ENCODE data around the gene NRN1.
A peak's percentile ranks its signal among the peaks of the same experiment; 100 is the strongest.

NRN1 gene, protein sequence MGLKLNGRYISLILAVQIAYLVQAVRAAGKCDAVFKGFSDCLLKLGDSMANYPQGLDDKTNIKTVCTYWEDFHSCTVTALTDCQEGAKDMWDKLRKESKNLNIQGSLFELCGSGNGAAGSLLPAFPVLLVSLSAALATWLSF

DNA sequence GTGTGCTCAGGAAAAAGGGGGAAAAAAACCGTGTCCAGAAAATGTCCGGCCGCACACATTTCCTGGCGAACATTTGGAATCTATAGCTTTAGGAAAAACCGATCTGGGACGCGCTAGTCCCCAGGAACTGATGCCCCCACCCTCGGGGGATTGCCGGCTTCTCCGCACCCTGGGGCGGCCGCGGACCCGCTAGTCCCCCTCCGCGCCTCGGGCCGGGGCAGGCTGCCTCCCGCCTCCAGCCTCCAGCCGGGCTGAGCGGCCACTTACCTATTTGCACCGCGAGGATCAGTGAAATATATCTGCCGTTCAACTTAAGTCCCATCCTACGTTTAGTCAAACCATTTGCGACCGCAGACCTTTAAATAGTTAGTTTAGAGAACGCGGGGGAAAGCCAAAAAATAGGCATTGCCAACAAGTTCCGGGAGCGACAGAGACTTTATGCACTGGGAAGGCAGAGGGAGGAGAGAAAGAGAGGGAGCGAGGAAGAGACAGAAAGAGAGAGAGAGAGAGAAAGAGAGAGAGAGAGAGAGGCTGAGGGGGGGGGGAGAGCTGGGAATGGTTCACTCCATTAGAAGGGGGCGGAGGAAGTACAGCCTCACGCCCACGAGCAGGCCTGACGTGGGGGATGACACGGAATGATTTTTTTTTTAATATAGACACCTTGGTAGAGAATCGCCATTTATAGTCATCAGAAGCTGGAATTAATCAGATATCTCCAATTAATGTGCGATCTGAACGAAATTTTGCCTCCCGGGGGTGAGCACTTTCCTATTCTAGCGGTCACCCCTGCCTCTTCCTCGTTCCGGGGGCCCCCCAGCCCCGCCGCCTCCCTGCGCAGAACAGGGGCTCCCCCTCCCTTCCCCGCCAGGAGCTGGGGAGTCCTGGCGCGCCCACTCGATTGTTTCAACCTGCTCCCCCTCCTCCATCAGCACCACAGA lies at the start of gene NRN1:
Gene NRN1 (minus strand): TSS at position 498 of the 938 bp plus-strand sequence. CDS start 176 bp downstream, at position 322.
- DNase-seq (ENCODE audit: low read depth) = no peak
- TF ChIP-seq, protein P1, sequence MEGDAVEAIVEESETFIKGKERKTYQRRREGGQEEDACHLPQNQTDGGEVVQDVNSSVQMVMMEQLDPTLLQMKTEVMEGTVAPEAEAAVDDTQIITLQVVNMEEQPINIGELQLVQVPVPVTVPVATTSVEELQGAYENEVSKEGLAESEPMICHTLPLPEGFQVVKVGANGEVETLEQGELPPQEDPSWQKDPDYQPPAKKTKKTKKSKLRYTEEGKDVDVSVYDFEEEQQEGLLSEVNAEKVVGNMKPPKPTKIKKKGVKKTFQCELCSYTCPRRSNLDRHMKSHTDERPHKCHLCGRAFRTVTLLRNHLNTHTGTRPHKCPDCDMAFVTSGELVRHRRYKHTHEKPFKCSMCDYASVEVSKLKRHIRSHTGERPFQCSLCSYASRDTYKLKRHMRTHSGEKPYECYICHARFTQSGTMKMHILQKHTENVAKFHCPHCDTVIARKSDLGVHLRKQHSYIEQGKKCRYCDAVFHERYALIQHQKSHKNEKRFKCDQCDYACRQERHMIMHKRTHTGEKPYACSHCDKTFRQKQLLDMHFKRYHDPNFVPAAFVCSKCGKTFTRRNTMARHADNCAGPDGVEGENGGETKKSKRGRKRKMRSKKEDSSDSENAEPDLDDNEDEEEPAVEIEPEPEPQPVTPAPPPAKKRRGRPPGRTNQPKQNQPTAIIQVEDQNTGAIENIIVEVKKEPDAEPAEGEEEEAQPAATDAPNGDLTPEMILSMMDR (IDR thresholded peaks at IDR 0.05; ENCODE audit: control insufficient read depth, insufficient read depth, low read depth, low read length, missing control alignments) = no peak
- peak within 1 kb of the TSS; percentile 38 for H3K4me3 ChIP-seq (ENCODE audit: control insufficient read depth, low read depth, low read length)

DNA sequence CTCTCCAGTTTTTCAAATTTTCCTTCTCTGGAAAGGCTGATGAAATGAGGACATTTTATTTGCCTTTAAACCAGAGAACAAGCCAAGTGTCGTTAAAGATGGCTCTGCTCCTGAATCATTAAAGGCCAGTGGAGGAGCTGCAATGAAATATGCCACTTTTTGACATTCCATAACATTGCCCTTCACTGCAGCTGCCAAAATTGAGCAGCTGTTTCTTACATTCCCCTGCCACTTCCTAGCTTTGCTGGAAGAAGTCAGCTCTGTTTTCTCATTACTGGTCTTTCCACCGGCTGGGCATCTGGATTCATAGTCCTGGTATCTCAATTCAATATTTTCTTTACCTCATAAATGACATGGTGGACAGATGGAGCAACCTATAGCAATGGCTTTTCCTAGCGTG lies 45.5 kb upstream of the NRN1 start:
- no peak overlapping the region for H3K4me3 ChIP-seq (ENCODE audit: control insufficient read depth, low read depth, low read length)
- TF ChIP-seq, protein P1 (IDR thresholded peaks at IDR 0.05; ENCODE audit: control insufficient read depth, insufficient read depth, low read depth, low read length, missing control alignments) = no peak
- no peak for DNase-seq (ENCODE audit: low read depth)

DNA sequence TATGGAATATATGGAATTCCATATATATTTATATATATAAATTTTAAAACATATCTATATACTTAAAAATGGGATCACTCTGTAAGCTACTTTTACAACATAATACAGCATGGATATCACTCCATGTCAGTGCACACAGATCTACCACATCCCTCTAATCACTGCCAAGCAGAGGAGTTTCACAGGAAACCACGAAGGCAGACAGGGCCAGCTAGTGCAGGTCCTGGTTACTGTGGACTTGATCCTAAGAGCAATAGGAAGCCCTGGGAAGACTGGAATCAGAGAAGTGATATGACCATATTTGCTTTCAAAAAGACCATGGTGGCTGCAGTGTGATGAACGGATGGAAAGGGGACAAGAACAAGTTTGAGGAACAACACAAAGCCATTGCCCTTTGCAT lies 40.0 kb upstream of the NRN1 start:
- no peak for DNase-seq (ENCODE audit: low read depth)
- TF ChIP-seq, protein P1 (IDR thresholded peaks at IDR 0.05; ENCODE audit: control insufficient read depth, insufficient read depth, low read depth, low read length, missing control alignments) = no peak

DNA sequence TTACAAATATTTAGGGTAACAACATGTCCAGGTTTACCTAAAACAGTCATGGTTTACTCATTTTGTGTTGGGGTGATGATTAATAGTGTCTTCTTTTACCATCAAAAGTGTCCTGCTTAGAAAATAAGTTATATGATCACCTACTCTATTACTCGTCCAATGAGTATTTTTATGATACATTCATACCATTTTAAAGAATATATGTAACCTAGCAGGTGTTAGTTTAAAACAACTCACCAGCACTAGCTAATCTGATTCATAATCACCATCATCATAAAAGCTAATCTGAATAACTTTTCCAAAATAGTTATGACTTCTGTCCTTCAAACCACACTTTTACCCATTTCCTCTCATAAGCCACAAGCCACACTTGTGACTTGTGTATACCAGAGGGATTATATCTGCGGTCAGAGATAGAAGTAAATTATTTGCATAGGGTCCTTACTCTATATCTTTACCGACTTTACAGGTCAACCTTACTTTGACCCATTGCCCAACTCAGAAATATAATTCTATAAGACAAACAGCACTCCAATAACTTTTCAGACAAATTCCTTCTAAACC lies 33.3 kb upstream of the NRN1 start:
- no peak overlapping the region for H3K4me3 ChIP-seq (ENCODE audit: control insufficient read depth, low read depth, low read length)
- TF ChIP-seq, protein P1 (IDR thresholded peaks at IDR 0.05; ENCODE audit: control insufficient read depth, insufficient read depth, low read depth, low read length, missing control alignments) = no peak
- no peak for DNase-seq (ENCODE audit: low read depth)

More for the DNA sequence above, 40.0 kb upstream of the NRN1 start:
- H3K4me3 ChIP-seq (ENCODE audit: control insufficient read depth, low read depth, low read length) = no peak overlapping the region

DNA sequence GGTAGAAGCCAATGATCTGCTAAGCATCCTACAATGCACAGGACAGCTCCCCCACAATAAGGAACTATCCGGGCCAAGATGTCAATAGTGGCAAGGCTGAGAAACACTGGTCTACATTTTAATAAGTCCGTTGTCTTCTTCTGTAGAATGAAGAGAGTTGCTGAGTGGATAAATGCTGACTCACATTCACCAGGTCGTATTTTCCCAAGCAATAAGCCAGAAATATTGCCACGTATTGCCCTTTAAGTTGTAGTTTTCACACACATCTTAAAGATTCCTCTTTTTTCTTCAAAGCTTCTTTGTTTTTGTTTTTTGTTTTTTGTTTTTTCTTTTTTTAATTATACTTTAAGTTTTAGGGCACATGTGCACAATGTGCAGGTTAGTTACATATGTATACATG lies 30.5 kb upstream of the NRN1 start:
- no peak overlapping the region for H3K4me3 ChIP-seq (ENCODE audit: control insufficient read depth, low read depth, low read length)
- TF ChIP-seq, protein P1 (IDR thresholded peaks at IDR 0.05; ENCODE audit: control insufficient read depth, insufficient read depth, low read depth, low read length, missing control alignments) = no peak
- no peak for DNase-seq (ENCODE audit: low read depth)

DNA sequence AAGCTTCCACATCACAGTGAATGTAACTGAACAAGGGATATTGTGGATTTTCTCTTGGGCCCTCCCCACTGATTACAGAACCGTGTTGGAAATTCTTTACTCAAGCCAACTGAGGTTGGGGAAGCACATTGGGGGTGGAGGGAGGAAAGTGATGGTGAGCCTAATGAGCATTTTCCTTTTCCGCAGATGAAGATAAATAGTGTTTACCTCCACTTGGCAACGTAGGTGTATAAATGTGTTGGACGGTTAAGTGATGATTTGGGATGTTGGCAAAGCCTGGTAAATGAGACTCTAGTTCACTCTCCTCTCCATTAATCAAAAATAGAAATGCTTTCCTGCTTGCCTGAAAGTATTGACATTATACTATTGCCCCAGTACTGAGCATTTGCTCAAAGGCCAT lies 27.1 kb upstream of the NRN1 start:
- no peak overlapping the region for H3K4me3 ChIP-seq (ENCODE audit: control insufficient read depth, low read depth, low read length)
- no peak for DNase-seq (ENCODE audit: low read depth)
- TF ChIP-seq, protein P1 (IDR thresholded peaks at IDR 0.05; ENCODE audit: control insufficient read depth, insufficient read depth, low read depth, low read length, missing control alignments) = no peak

Data from AG09309 (cell line).